Measurements from ENCODE around the gene OPRM1.

GRCh38 chr6:154070041-154070440, 31.0 kb downstream of the OPRM1 start:
- no peak for TF ChIP-seq CTCF (IDR thresholded peaks at IDR 0.05)
- no peak for TF ChIP-seq POLR2A (IDR thresholded peaks at IDR 0.05)
- TF ChIP-seq POLR2AphosphoS5 (IDR thresholded peaks at IDR 0.05) = no peak
- TF ChIP-seq EP300 (IDR thresholded peaks at IDR 0.05) = no peak
